Measurements from ENCODE around the gene PAQR5. TPM values are rescaled to one million over a fixed set of nuclear protein-coding genes. Genes with fewer than 3 reads are reported as not detected.

The PAQR5 gene
- total RNA-seq, 1 donor from 2014 or later: not detected

GRCh38 chr15:69319384-69320375, 21.0 kb downstream of the PAQR5 start:
- no peak overlapping the region for H3K4me3 Mint-ChIP-seq
- intact Hi-C loops (cut with micrococcal nuclease): no loop called here

GRCh38 chr15:69320977-69321554, 22.4 kb downstream of the PAQR5 start:
- Mint-ChIP-seq H3K36me3 (ENCODE audit: low read depth) (no peaks in the 10 kb centered on the region), H3K27ac (no peak overlapping the region), H3K4me1 (no peaks in the 10 kb centered on the region), H3K4me3 (no peak overlapping the region), H3K9me3 (no peaks in the 10 kb centered on the region), H3K27me3 (peaks cover 10% of the 10 kb centered on the region)
- DNase-seq: no peak
- ChIA-PET CTCF (no interaction called here), POLR2A (no interaction called here)
- ATAC-seq (ENCODE audit: low read depth): no peak
- intact Hi-C loops (cut with micrococcal nuclease): no loop called here
- no peak for TF ChIP-seq CTCF (IDR thresholded peaks at IDR 0.05)

More at GRCh38 chr15:69319384-69320375, 21.0 kb downstream of the PAQR5 start:
- ChIA-PET CTCF (no interaction called here), POLR2A (no interaction called here)
- no peak for ATAC-seq (ENCODE audit: low read depth)
- no peak for DNase-seq
- no peak for TF ChIP-seq CTCF (IDR thresholded peaks at IDR 0.05)
- no peaks in the 10 kb centered on the region for H3K4me1 Mint-ChIP-seq
- no peaks in the 10 kb centered on the region for H3K36me3 Mint-ChIP-seq (ENCODE audit: low read depth)
- H3K9me3 Mint-ChIP-seq: no peaks in the 10 kb centered on the region
- H3K27ac Mint-ChIP-seq: no peak overlapping the region
- peaks cover 8% of the 10 kb centered on the region for H3K27me3 Mint-ChIP-seq

DNA sequence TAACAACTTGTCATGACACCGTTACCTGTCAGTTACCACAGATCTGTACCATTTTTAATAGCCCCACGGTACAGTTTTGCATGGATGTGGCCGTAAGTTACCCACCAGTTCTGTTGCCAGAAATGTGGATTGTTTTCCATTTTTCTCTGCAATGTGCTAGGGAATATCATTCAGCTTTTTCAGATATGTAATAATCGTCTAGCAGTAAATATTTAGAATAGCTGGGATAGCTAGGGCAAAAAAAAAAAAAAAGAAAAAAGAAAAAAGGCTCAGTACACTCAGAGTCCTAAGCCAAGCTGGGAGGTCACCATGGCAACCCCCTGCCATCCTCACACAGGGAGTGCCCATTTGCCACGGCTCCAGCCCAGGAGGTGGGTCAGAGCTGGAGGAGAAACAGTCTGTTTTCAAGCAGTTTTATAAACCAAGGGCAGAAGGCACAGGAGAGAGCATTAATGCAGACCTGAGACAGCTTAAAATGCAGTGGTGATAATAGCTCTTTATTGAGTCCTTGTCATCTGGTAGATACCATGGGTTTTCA, 25.2 kb downstream of the PAQR5 start:
- no peaks in the 10 kb centered on the region for H3K36me3 Mint-ChIP-seq (ENCODE audit: low read depth)

DNA sequence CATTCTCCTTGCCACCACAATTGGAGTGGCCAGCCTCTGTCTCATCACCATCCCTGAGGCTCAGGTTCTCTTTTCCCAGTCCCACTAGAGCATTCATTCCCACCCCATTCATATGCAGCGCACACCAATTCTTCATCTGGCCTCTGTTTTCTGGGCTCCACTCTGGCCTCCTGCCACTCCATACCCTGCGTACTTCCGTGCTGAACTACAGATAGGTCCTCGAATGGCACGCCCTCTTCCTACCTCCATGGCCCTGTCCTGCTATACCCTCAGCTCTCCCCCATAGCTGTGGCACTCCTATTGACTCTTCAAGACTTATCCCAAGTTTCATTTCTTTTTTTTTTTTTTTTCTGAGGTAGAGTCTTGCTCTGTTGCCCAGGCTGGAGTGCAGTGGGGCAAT, 25.9 kb downstream of the PAQR5 start:
- POLR2A ChIA-PET: no interaction called here
- H3K9me3 Mint-ChIP-seq: no peaks in the 10 kb centered on the region

More for the DNA sequence above, 25.2 kb downstream of the PAQR5 start:
- intact Hi-C loops (cut with micrococcal nuclease): no loop called here
- ChIA-PET CTCF (no interaction called here), POLR2A (no interaction called here)
- ATAC-seq (ENCODE audit: low read depth) (no peak), DNase-seq (no peak)
- Mint-ChIP-seq H3K27me3 (peaks cover 6% of the 10 kb centered on the region), H3K4me1 (no peaks in the 10 kb centered on the region), H3K27ac (no peak overlapping the region), H3K9me3 (no peaks in the 10 kb centered on the region), H3K4me3 (no peak overlapping the region)
- no peak for TF ChIP-seq CTCF (IDR thresholded peaks at IDR 0.05)

More for the DNA sequence above, 25.9 kb downstream of the PAQR5 start:
- Mint-ChIP-seq H3K27me3 (peaks cover 8% of the 10 kb centered on the region), H3K27ac (no peak overlapping the region), H3K36me3 (ENCODE audit: low read depth) (no peaks in the 10 kb centered on the region), H3K4me3 (no peak overlapping the region), H3K4me1 (no peaks in the 10 kb centered on the region)
- no peak for DNase-seq
- no peak for ATAC-seq (ENCODE audit: low read depth)
- CTCF ChIA-PET: no interaction called here
- TF ChIP-seq CTCF (IDR thresholded peaks at IDR 0.05): no peak
- intact Hi-C loops (cut with micrococcal nuclease): no loop called here

Measured in activated B cell treated with CpG ODN at 0.5 μM for 24 hours (primary cell).